DOHH2 (cell line): ENCODE results near the gene MGAT4B.

Experiments
- H3F3A ChIP-seq: fragments of 200-600 bp; sonication (generic), shearing (Covaris generic); 2 replicates; pipeline ENCODE4 v1.6.0; 2016; ENCODE audit warnings: antibody characterized with exemption, mild to moderate bottlenecking; ENCODE audit not compliant: control insufficient read depth, insufficient read depth
- H3K27ac ChIP-seq: fragments of 200-600 bp; sonication (generic); 2 replicates; pipeline ENCODE4 v1.5.1; 2014; ENCODE audit warnings: low read depth, mild to moderate bottlenecking, low read length, moderate library complexity
- H3K27me3 ChIP-seq: fragments of 200-600 bp; sonication (generic); 2 replicates; pipeline ENCODE4 v1.6.1; 2014; ENCODE audit warnings: mild to moderate bottlenecking, low read length, mixed read lengths; ENCODE audit not compliant: control insufficient read depth
- H3K36me3 ChIP-seq: fragments of 200-600 bp; sonication (generic); 2 replicates; pipeline ENCODE4 v1.6.1; 2014; ENCODE audit warnings: mild to moderate bottlenecking, low read length, moderate library complexity, mixed read lengths; ENCODE audit not compliant: control insufficient read depth
- H3K4me1 ChIP-seq: fragments of 200-600 bp; sonication (generic); 2 replicates; pipeline ENCODE4 v1.6.1; 2014; ENCODE audit warnings: mild to moderate bottlenecking, low read length, mixed read lengths; ENCODE audit not compliant: control insufficient read depth
- H3K4me2 ChIP-seq: fragments of 200-600 bp; sonication (generic); 2 replicates; pipeline ENCODE4 v1.6.0; 2014; ENCODE audit warnings: mild to moderate bottlenecking, low read length, moderate library complexity
- H3K4me3 ChIP-seq: fragments of 200-600 bp; sonication (generic); 2 replicates; pipeline ENCODE4 v1.5.1; 2014; ENCODE audit warnings: mild to moderate bottlenecking, low read length, mixed read lengths
- H3K79me2 ChIP-seq: fragments of 200-600 bp; sonication (generic); 2 replicates; pipeline ENCODE4 v1.6.1; 2014; ENCODE audit warnings: mild to moderate bottlenecking, low read length, mixed read lengths; ENCODE audit not compliant: control insufficient read depth
- H3K9me2 ChIP-seq: fragments of 200-600 bp; sonication (generic); replicated peaks from 2 replicates; pipeline ENCODE4 v1.6.1; 2014; ENCODE audit warnings: mild to moderate bottlenecking, low read length, mixed read lengths; ENCODE audit not compliant: control insufficient read depth
- H3K9me3 ChIP-seq: fragments of 200-600 bp; sonication (generic); 2 replicates; pipeline ENCODE4 v1.6.1; 2014; ENCODE audit warnings: antibody characterized with exemption, low read length, mixed read lengths; ENCODE audit not compliant: control insufficient read depth, insufficient read depth
- H4K20me1 ChIP-seq: fragments of 200-600 bp; sonication (generic); 2 replicates; pipeline ENCODE4 v1.6.0; 2014; ENCODE audit warnings: low read depth, mild to moderate bottlenecking, antibody characterized with exemption, low read length, moderate library complexity; ENCODE audit not compliant: control insufficient read depth, insufficient read depth
- CTCF ChIP-seq: fragments of 200-600 bp; sonication (generic); IDR thresholded peaks from one replicate; pipeline ENCODE4 v1.5.1; 2014; ENCODE audit warnings: antibody characterized with exemption, mild to moderate bottlenecking, low read depth, low read length; ENCODE audit not compliant: poor library complexity, severe bottlenecking
- EZH2phosphoT487 ChIP-seq: fragments of 200-600 bp; sonication (generic); IDR thresholded peaks from 2 replicates; pipeline ENCODE4 v1.6.1; 2017; ENCODE audit warnings: borderline replicate concordance, mild to moderate bottlenecking, antibody characterized with exemption, low read length, moderate library complexity, mixed read lengths

The MGAT4B gene

GRCh38 chr5:179800071-179800695 lies 6.5 kb downstream of the MGAT4B start:
- Histone ChIP-seq H3K4me3 (no peak overlapping the region), H3K9me3 (no peaks in the 10 kb centered on the region), H3K4me1 (peaks cover 25% of the 10 kb centered on the region), H3K27me3 (no peaks in the 10 kb centered on the region), H3K36me3 (peaks cover 36% of the 10 kb centered on the region; the same call in 1 of the 2 replicates), H3K27ac (no peak overlapping the region), H3F3A (no peaks in the 10 kb centered on the region), H3K9me2 (no peaks in the 10 kb centered on the region), H3K4me2 (no peak overlapping the region), H3K79me2 (peaks cover 15% of the 10 kb centered on the region), H4K20me1 (no peaks in the 10 kb centered on the region)
- TF ChIP-seq CTCF (no peak), EZH2phosphoT487 (no peak)

- Histone ChIP-seq H3K4me3 (no peak overlapping the region), H3K36me3 (peaks cover 36% of the 10 kb centered on the region; the same call in 1 of the 2 replicates), H3K27me3 (no peaks in the 10 kb centered on the region), H3K4me1 (peaks cover 25% of the 10 kb centered on the region), H3K79me2 (peaks cover 9% of the 10 kb centered on the region), H3K27ac (no peak overlapping the region), H3K4me2 (no peak overlapping the region), H3K9me2 (no peaks in the 10 kb centered on the region), H3F3A (no peaks in the 10 kb centered on the region), H4K20me1 (no peaks in the 10 kb centered on the region), H3K9me3 (no peaks in the 10 kb centered on the region)
- TF ChIP-seq CTCF = no peak
- no peak for TF ChIP-seq EZH2phosphoT487
These were observed 7.1 kb downstream of the MGAT4B start for GRCh38 chr5:179799644-179799973.

GRCh38 chr5:179798771-179799643 lies 7.7 kb downstream of the MGAT4B start:
- no peaks in the 10 kb centered on the region for H4K20me1 ChIP-seq
- no peaks in the 10 kb centered on the region for H3K27me3 ChIP-seq
- peaks cover 3% of the 10 kb centered on the region for H3K79me2 ChIP-seq
- H3K4me1 ChIP-seq = peaks cover 26% of the 10 kb centered on the region
- TF ChIP-seq EZH2phosphoT487 (no peak), CTCF (no peak)
- H3F3A ChIP-seq = no peaks in the 10 kb centered on the region
- no peaks in the 10 kb centered on the region for H3K9me2 ChIP-seq
- no peak overlapping the region for H3K4me2 ChIP-seq
- H3K4me3 ChIP-seq = no peak overlapping the region
- peaks cover 36% of the 10 kb centered on the region; the same call in 1 of the 2 replicates for H3K36me3 ChIP-seq
- no peaks in the 10 kb centered on the region for H3K9me3 ChIP-seq
- no peak overlapping the region for H3K27ac ChIP-seq
